Activated gamma-delta T cell treated with anti-CD3 and anti-CD28 coated beads, Interleukin-2, amount 50 U/mL, for 16 hours (primary cell): ENCODE measurements around the gene ANKRD66.

Experiments
- DNase-seq: peaks from one replicate; pipeline ENCODE4 v3.0.0-alpha.2; 2020; ENCODE audit warnings: low read depth

Gene ANKRD66

GRCh38 chr6:46790355-46790874 is 43.7 kb downstream of the ANKRD66 start:
- DNase-seq = no peak

- no peak for DNase-seq
These were observed 45.9 kb downstream of the ANKRD66 start for GRCh38 chr6:46792635-46793034.

GRCh38 chr6:46793138-46793537 is 46.4 kb downstream of the ANKRD66 start, which contains the start of gene MEP1A:
Gene MEP1A (plus strand): TSS chr6:46793389. CDS start chr6:46793399, 10 bp downstream.
- no peak for DNase-seq

GRCh38 chr6:46794068-46794467 is 47.3 kb downstream of the ANKRD66 start:
- DNase-seq = no peak

- DNase-seq = no peak
These were observed 49.1 kb downstream of the ANKRD66 start for GRCh38 chr6:46795816-46796215.

GRCh38 chr6:46796848-46797580 is 50.3 kb downstream of the ANKRD66 start:
- DNase-seq = no peak

- no peak for DNase-seq
These were observed 52.9 kb downstream of the ANKRD66 start for GRCh38 chr6:46799657-46800056.

- DNase-seq = no peak
These were observed 62.1 kb downstream of the ANKRD66 start for GRCh38 chr6:46808806-46809205.
